Fibroblast of villous mesenchyme (primary cell): ENCODE data around the gene ALS2CL. TPM values are rescaled to one million over a fixed set of nuclear protein-coding genes. Genes with fewer than 3 reads are reported as not detected.

Experiments used
- DNase-seq: peaks from one replicate; pipeline ENCODE4 v3.0.0-alpha.2; 2010; ENCODE audit warnings: low read depth
- H3K4me3 ChIP-seq: 2 replicates; pipeline ENCODE4 v1.5.1; 2011; ENCODE audit warnings: low read depth, mild to moderate bottlenecking, low read length
- total RNA-seq: library from RNA; depleted of rRNA; stranded (reverse); fragments of >200 nt; gene quantifications from 2 replicates; pipeline ENCODE4 v1.2.3, GENCODE V29; 2012
- TF ChIP-seq, protein P1 (sequence below): IDR thresholded peaks from 2 replicates; pipeline ENCODE4 v1.5.1; 2012; ENCODE audit warnings: low read depth, mild to moderate bottlenecking, low read length; ENCODE audit not compliant: insufficient read depth

ALS2CL gene
- total RNA-seq, 1 donor: 6.0 TPM

DNA sequence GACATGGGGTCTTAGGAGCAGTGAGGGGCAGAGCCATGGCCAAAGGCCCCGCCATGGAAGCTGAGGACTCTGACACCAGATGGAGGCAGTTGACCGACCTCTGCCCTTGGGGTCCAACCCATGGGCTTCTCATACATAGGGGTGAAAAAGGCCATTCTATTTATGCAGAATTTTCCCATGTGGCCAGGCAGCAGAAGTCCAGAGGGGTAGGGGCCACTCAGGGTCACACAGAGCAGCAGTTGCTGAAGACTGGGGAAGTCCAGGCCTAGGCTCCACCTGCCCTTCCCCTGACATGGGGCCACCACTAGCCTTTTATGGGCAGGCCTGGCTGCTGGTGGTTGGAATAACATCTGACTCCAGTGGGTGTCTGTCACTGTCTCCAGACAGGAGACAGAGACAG is 17.8 kb upstream of the ALS2CL start:
- no peak for DNase-seq
- TF ChIP-seq, protein P1, sequence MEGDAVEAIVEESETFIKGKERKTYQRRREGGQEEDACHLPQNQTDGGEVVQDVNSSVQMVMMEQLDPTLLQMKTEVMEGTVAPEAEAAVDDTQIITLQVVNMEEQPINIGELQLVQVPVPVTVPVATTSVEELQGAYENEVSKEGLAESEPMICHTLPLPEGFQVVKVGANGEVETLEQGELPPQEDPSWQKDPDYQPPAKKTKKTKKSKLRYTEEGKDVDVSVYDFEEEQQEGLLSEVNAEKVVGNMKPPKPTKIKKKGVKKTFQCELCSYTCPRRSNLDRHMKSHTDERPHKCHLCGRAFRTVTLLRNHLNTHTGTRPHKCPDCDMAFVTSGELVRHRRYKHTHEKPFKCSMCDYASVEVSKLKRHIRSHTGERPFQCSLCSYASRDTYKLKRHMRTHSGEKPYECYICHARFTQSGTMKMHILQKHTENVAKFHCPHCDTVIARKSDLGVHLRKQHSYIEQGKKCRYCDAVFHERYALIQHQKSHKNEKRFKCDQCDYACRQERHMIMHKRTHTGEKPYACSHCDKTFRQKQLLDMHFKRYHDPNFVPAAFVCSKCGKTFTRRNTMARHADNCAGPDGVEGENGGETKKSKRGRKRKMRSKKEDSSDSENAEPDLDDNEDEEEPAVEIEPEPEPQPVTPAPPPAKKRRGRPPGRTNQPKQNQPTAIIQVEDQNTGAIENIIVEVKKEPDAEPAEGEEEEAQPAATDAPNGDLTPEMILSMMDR: no peak
- no peak overlapping the region for H3K4me3 ChIP-seq

DNA sequence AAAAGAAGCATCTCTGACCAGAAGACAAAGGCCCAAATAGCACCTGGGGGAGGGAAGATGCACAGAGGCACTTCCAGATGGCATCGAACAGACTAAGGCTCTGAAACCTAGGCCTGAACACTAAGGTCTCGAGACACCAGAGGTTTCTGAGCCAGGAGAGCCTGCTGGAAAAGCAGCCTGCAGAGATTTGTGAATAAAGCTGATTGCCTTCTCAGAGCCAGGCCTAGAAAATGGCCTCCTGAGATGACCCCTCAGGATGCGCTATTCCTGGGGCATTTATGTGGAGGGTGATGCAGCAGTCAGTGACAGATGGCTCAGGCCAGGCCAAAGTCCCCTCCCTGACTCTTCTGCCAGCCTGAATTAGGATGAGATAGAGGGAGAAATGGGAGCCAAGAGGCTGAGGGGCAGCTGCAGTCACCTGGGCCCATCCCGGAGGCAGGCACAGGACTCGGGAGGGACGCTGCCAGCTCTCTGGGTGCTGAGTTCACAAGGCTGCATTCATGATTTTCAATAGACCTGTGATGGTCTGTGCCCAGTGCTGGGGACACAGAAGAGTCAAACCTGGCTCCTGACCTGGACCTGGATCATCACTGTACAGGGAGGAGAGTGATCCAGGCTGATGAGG is 17.3 kb upstream of the ALS2CL start:
- no peak overlapping the region for H3K4me3 ChIP-seq
- TF ChIP-seq, protein P1: no peak
- no peak for DNase-seq

DNA sequence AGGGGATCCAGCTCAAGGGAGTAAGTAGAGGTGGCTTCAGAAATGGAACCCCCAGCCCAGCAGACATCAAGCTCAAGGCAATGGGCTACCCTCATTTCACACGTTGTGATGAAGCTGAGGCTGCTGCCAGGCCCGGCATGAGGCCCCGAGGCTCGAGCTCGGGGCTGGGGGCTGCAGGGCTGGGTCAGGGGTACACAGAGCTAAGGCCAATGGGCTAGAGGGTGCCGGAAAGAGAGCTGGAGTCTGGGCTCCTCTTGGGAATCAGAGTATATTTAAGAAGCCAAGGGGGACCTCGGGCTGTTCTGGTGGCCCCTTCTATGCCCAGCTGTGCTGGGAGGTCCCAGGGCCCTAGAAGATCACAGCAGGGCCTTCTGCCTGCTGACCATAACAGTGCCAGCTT is 16.8 kb upstream of the ALS2CL start:
- H3K4me3 ChIP-seq: no peak overlapping the region
- TF ChIP-seq, protein P1: no peak
- no peak for DNase-seq

DNA sequence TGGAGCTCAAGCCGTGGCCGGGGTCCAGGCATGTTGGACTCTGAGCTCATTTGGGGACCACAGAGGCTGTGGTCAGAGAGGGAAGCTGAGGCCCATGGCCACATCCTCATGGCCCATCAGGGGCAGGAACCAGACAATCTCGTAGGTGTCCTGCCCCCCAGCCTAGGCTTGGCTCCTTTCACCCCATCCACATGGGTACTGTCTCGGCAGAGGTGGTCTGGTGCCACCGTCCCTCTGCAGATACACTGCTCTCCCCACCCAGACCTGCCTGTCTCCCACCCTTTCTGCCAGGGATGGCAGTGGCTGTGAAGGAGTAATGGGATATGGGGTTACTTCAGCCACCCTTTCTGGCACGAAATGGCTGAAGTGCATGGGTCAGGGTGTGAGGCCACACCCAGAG is 16.2 kb upstream of the ALS2CL start:
- H3K4me3 ChIP-seq: no peak overlapping the region
- DNase-seq: no peak
- TF ChIP-seq, protein P1: no peak

DNA sequence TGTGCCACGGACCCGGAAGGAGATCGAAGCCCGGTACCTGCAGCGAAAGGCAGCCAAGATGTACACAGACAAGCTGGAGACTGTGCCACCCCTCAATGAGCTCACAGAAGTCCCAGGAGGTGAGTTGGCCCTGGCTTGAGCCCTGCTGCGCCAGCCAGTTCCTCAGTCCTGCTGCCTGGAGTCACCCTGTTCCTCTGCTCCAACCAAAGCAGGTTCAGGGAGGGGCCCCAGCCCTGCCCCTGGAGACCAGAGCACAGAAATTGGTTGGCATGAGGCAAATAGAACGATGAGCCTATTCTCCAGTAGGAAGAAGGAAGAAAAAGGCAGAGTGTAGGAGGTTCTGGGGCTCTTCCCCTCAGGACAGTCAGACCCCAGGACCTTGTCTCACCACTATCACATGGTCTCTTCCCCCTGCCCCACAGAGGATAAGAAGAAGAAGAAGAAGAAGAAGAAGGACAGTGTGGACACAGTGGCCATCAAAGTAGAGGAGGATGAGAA is 15.7 kb upstream of the ALS2CL start:
- no peak for DNase-seq

DNA sequence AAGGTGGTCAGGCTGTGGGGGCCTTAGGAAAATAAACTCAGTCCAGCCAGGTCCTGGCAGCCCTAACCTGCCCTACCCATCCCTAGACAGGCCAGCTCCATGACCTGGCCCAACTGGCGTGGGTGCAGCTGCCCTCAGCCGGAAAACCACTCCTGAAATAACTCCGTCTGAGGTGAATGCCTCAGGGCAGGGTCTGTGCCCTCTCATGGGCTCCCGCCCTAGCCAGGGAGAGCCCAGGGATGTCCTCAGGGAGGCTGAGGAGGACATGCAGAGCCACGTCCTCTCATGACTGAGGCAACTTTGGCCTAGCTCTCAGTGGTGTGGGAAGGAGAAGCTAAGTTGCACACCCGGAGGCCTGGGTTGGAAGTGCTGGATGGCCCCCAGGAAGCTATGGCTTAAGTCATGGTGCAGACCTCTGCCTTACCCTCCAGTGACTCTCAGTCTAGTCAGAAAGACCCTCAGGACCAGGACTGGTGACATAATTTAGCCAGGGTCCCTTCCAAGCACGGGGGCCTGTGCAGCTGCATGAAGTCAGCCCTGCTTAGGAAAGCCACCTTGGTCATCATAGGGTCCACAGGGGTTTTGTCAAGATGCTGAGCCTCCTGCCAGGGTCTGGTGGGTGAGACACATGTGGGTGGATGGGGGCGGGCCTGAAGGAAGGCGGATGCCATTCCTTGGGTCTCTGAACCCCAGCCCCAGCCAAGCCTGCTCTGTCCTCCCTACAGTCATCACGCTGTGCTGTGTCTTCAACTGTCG is 15.1 kb upstream of the ALS2CL start:
- no peak overlapping the region for H3K4me3 ChIP-seq
- TF ChIP-seq, protein P1: no peak
- no peak for DNase-seq

More for the DNA sequence above, 15.7 kb upstream of the ALS2CL start:
- no peak overlapping the region for H3K4me3 ChIP-seq
- TF ChIP-seq, protein P1: no peak
